KMS-11 (cell line): ENCODE data around the gene PATJ.
"Not testable (repeated sequence)": the region's sequence is repeated elsewhere in the genome, so short reads cannot be mapped to it uniquely, and the experiment has no call there.

Experiments used
- H2AFZ ChIP-seq: fragments of 200-600 bp; sonication (generic); 2 replicates; pipeline ENCODE4 v1.6.1; 2016; ENCODE audit warnings: antibody characterized with exemption, mixed run types, low read depth
- H3K27ac ChIP-seq: fragments of 200-600 bp; sonication (generic); 2 replicates; pipeline ENCODE4 v1.6.1; 2016; ENCODE audit warnings: mild to moderate bottlenecking, mixed run types
- H3K27me3 ChIP-seq: fragments of 200-600 bp; sonication (generic); 2 replicates; pipeline ENCODE4 v1.6.1; 2017; ENCODE audit warnings: mild to moderate bottlenecking, low read depth, mixed run types, moderate library complexity; ENCODE audit not compliant: insufficient read depth
- H3K36me3 ChIP-seq: fragments of 200-600 bp; sonication (generic); 2 replicates; pipeline ENCODE4 v1.6.1; 2017; ENCODE audit warnings: mild to moderate bottlenecking, mixed run types; ENCODE audit not compliant: insufficient read depth
- H3K4me1 ChIP-seq: fragments of 200-600 bp; sonication (generic); 2 replicates; pipeline ENCODE4 v1.6.1; 2016; ENCODE audit warnings: mild to moderate bottlenecking, low read depth, mixed run types; ENCODE audit not compliant: poor library complexity, severe bottlenecking
- H3K4me2 ChIP-seq: fragments of 200-600 bp; sonication (generic); 2 replicates; pipeline ENCODE4 v1.7.0; 2016; ENCODE audit warnings: mild to moderate bottlenecking, mixed run types
- H3K4me3 ChIP-seq: fragments of 200-600 bp; sonication (generic); IDR thresholded peaks from 2 replicates; pipeline ENCODE4 v1.6.1; 2017; ENCODE audit warnings: low read depth, low read length, mixed read lengths; ENCODE audit not compliant: insufficient read depth
- H3K79me2 ChIP-seq: fragments of 200-600 bp; sonication (generic); 2 replicates; pipeline ENCODE4 v1.6.1; 2016; ENCODE audit warnings: low read depth, mixed run types; ENCODE audit not compliant: insufficient read depth
- H3K9ac ChIP-seq: fragments of 200-600 bp; sonication (generic); 2 replicates; pipeline ENCODE4 v1.6.1; 2016; ENCODE audit warnings: mild to moderate bottlenecking, mixed run types
- H4K20me1 ChIP-seq: fragments of 200-600 bp; sonication (generic); 2 replicates; pipeline ENCODE4 v1.6.1; 2016; ENCODE audit warnings: mild to moderate bottlenecking, mixed run types; ENCODE audit not compliant: insufficient read depth
- CTCF ChIP-seq: fragments of 200-600 bp; sonication (generic); conservative IDR thresholded peaks from 2 replicates; pipeline ENCODE4 v1.6.1; 2017; ENCODE audit warnings: low read depth, mild to moderate bottlenecking, antibody characterized with exemption, low read length, moderate library complexity, mixed read lengths

PATJ gene

GRCh38 chr1:61741711-61742619, at the start of gene PATJ:
TSS of gene PATJ (plus strand) at chr1:61742480. CDS start at chr1:61762893, 20,413 bp downstream.
- no peaks in the 10 kb centered on the region for H4K20me1 ChIP-seq
- H3K4me2 ChIP-seq: peak within 1 kb of the TSS; percentile 41; the same call in 1 of the 2 replicates
- peak within 1 kb of the TSS; percentile 27 for H3K4me3 ChIP-seq
- H3K4me1 ChIP-seq: peaks cover 7% of the 10 kb centered on the region
- H3K9ac ChIP-seq: peak within 1 kb of the TSS; percentile 7; the same call in 1 of the 2 replicates
- H3K27ac ChIP-seq: no peak within 1 kb of the TSS
- H3K27me3 ChIP-seq: no peaks in the 10 kb centered on the region
- no peaks in the 10 kb centered on the region for H3K79me2 ChIP-seq
- no peaks in the 10 kb centered on the region for H3K36me3 ChIP-seq
- peak within 1 kb of the TSS; percentile 70 for H2AFZ ChIP-seq
- TF ChIP-seq CTCF: no peak

- Histone ChIP-seq H3K27me3 (no peaks in the 10 kb centered on the region), H3K4me1 (no peaks in the 10 kb centered on the region), H4K20me1 (no peaks in the 10 kb centered on the region), H3K4me2 (no peak overlapping the region), H3K9ac (no peak overlapping the region), H3K27ac (no peak overlapping the region), H3K36me3 (no peaks in the 10 kb centered on the region), H2AFZ (no peak overlapping the region), H3K4me3 (no peak overlapping the region), H3K79me2 (no peaks in the 10 kb centered on the region)
- TF ChIP-seq CTCF: no peak
Observed at GRCh38 chr1:61699911-61700851, 42.1 kb upstream of the PATJ start.

DNA sequence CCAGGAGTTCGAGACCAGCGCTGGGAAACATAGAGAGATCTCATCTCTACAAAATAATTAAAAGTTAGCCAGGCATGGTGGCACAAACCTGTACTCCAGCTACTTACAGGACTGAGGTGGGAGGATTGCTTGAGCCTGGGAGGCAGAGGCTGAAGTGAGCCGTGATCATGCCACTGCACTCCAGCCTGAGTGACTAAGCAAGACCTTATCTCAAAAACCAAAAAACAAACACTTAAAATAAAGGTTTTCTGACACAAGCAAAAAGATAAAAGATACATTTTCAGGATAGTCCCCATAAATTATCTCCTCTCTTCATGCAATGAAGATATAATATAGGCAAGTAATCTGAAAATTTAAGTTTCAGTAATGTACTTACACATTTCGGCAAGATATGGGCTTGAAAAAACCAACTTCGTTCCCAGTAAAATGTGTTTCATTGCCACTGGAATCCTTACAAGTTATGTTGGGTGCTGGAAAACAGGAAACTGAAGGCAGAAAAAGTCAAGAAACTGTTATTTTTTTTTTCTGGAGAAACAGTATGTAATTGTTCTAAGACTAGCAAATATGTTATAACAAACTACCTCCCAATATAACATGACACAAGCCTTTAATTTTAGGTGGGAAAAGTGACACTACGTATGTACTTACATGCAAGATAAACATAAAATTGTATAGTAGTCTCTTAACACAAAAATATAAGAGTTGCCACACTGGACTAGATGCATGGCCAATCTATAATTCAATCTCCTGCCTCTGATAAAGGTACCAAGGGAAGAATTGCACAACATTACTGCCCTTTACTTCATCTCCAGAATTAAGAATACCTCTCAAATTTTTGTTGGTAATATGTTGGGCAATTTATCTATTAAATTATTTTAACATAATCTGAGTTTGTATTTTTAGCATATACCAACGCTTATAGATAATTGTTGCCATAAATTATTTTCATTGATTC, 33.0 kb upstream of the PATJ start:
- Histone ChIP-seq H3K4me1 (no peaks in the 10 kb centered on the region), H3K4me2 (no peak overlapping the region), H3K27ac (no peak overlapping the region), H4K20me1 (no peaks in the 10 kb centered on the region), H3K36me3 (no peaks in the 10 kb centered on the region), H2AFZ (no peak overlapping the region), H3K9ac (no peak overlapping the region), H3K4me3 (no peak overlapping the region), H3K27me3 (no peaks in the 10 kb centered on the region), H3K79me2 (no peaks in the 10 kb centered on the region)
- TF ChIP-seq CTCF: no peak

DNA sequence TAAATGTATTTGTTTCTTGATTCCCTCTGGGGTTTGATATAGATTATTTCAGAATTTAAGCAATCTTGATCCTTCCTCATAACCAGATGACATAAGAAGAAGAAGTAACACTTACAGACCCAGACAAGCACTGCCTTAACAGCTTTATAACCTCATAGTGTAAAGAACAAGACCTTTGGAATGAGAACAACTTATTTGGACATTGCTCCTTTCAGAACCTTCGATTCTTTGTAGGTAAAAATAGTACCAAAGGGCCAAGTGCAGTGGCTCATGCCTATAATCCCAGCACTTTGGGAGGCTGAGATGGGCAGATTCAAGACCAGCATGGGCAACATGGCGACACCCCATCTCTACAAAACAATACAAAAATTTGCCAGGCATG, 32.4 kb upstream of the PATJ start:
- H3K79me2 ChIP-seq: no peaks in the 10 kb centered on the region
- no peak overlapping the region for H3K4me3 ChIP-seq
- no peak overlapping the region for H2AFZ ChIP-seq
- no peaks in the 10 kb centered on the region for H3K36me3 ChIP-seq
- H3K27ac ChIP-seq: no peak overlapping the region
- no peak overlapping the region for H3K4me2 ChIP-seq
- TF ChIP-seq CTCF: no peak
- H4K20me1 ChIP-seq: 0 out of 2 replicates have a peak, but pooled peaks cover under 1% of the 10 kb centered on the region
- H3K9ac ChIP-seq: no peak overlapping the region
- no peaks in the 10 kb centered on the region for H3K27me3 ChIP-seq
- H3K4me1 ChIP-seq: no peaks in the 10 kb centered on the region

- not testable (repeated sequence) for H3K36me3 ChIP-seq, H2AFZ ChIP-seq, H3K27me3 ChIP-seq, H3K9ac ChIP-seq, H3K27ac ChIP-seq, H4K20me1 ChIP-seq, H3K4me3 ChIP-seq, H3K79me2 ChIP-seq, H3K4me2 ChIP-seq, H3K4me1 ChIP-seq
Observed at GRCh38 chr1:61711257-61711656, 31.0 kb upstream of the PATJ start.
